PC-9 (cell line): ENCODE results near the gene STBD1. TPM values are rescaled to one million over a fixed set of nuclear protein-coding genes. Genes with fewer than 3 reads are reported as not detected.

Experiments used
- BruUV-seq: library from RNA; stranded (reverse); fragments of 400-500 nt; replicated peaks from 2 replicates; lab custom pipeline; 2021; lab: Mats Ljungman, UMichigan
- CTCF ChIA-PET: fragments of 300-600 bp; sonication (Branson Sonifier 250); formaldehyde crosslinking; loops from one replicate; lab custom pipeline; 2022; ENCODE audit warnings: antibody characterized with exemption; lab: Charles Lee
- POLR2A ChIA-PET: fragments of 300-600 bp; sonication (Branson Sonifier 250); formaldehyde crosslinking; loops from one replicate; lab custom pipeline; 2022; ENCODE audit warnings: antibody characterized with exemption; ENCODE audit not compliant: unreplicated experiment; lab: Charles Lee
- DNase-seq, 2 experiments: peaks; one replicate each; pipeline versions ENCODE4 v3.0.0 to v3.0.0-alpha.2; 2015 to 2022; ENCODE audit warnings: mixed read lengths in 1 of 2
- H2AFZ ChIP-seq: fragments of 200-600 bp; sonication (generic); 2 replicates; pipeline ENCODE4 v1.8.1; 2017; ENCODE audit warnings: antibody characterized with exemption
- H3F3A ChIP-seq: fragments of 200-600 bp; sonication (generic); 2 replicates; pipeline ENCODE4 v1.8.1; 2017; ENCODE audit warnings: antibody characterized with exemption, mild to moderate bottlenecking, low read depth; ENCODE audit not compliant: insufficient read depth
- H3K27ac ChIP-seq: fragments of 200-600 bp; sonication (generic); 2 replicates; pipeline ENCODE4 v1.6.1; 2016; ENCODE audit warnings: mixed run types
- H3K27me3 ChIP-seq: fragments of 200-600 bp; sonication (generic); 2 replicates; pipeline ENCODE4 v1.6.1; 2016; ENCODE audit warnings: low read depth, mixed run types; ENCODE audit not compliant: insufficient read depth
- H3K36me3 ChIP-seq: fragments of 200-600 bp; sonication (generic); 2 replicates; pipeline ENCODE4 v1.6.1; 2016; ENCODE audit warnings: low read depth, mixed run types
- H3K4me1 ChIP-seq: fragments of 200-600 bp; sonication (generic); replicated peaks from 2 replicates; pipeline ENCODE4 v1.6.1; 2016; ENCODE audit warnings: mixed run types; ENCODE audit not compliant: insufficient read depth
- H3K4me2 ChIP-seq: fragments of 200-600 bp; sonication (generic); 2 replicates; pipeline ENCODE4 v1.6.1; 2017; ENCODE audit warnings: mixed run types
- H3K4me3 ChIP-seq: fragments of 200-600 bp; sonication (generic); 2 replicates; pipeline ENCODE4 v1.6.1; 2016; ENCODE audit warnings: mixed run types
- H3K79me2 ChIP-seq: fragments of 200-600 bp; sonication (generic); 2 replicates; pipeline ENCODE4 v1.6.1; 2017; ENCODE audit warnings: low read depth, mixed run types
- H3K9me2 ChIP-seq: fragments of 200-600 bp; sonication (generic); 2 replicates; pipeline ENCODE4 v1.8.1; 2017; ENCODE audit warnings: mild to moderate bottlenecking; ENCODE audit not compliant: insufficient read depth
- H3K9me3 ChIP-seq: fragments of 200-600 bp; sonication (generic); 2 replicates; pipeline ENCODE4 v1.8.1; 2016; ENCODE audit warnings: low read depth; ENCODE audit not compliant: insufficient read depth
- H4K20me1 ChIP-seq: fragments of 200-600 bp; sonication (generic); 2 replicates; pipeline ENCODE4 v1.8.1; 2017; ENCODE audit not compliant: insufficient read depth
- CTCF ChIP-seq: fragments of 200-600 bp; sonication (generic); conservative IDR thresholded peaks from 2 replicates; pipeline ENCODE4 v1.6.1; 2017; ENCODE audit warnings: mixed run types, antibody characterized with exemption, mild to moderate bottlenecking, moderate library complexity
- EZH2 ChIP-seq: fragments of 200-600 bp; sonication (generic); IDR thresholded peaks from 2 replicates; pipeline ENCODE4 v1.8.0; 2017; ENCODE audit warnings: antibody characterized with exemption, low read depth
- intact Hi-C: fragments of 100-400 bp; cut with micrococcal nuclease; formaldehyde crosslinking; loops from one replicate; pipeline ENCODE4 v1.10.0; 2022; ENCODE audit not compliant: unreplicated experiment
- total RNA-seq: library from RNA; stranded (reverse); gene quantifications from 2 replicates; pipeline ENCODE4 v1.2.3, GENCODE V29; 2021

The STBD1 gene
- total RNA-seq, 1 experiment from 2014 or later, result 1.8 TPM

- Histone ChIP-seq H3K9me2 (no peaks in the 10 kb centered on the region), H3K79me2 (no peaks in the 10 kb centered on the region), H3K9me3 (no peaks in the 10 kb centered on the region), H3K27ac (no peak overlapping the region), H2AFZ (no peak overlapping the region), H3K4me2 (no peak overlapping the region), H3K4me3 (no peak overlapping the region), H3F3A (no peaks in the 10 kb centered on the region), H4K20me1 (no peaks in the 10 kb centered on the region), H3K36me3 (no peaks in the 10 kb centered on the region), H3K27me3 (no peaks in the 10 kb centered on the region), H3K4me1 (peaks cover 5% of the 10 kb centered on the region; the same call in 1 of the 2 replicates)
- intact Hi-C loops, result no loop called here
- ChIA-PET POLR2A (no interaction called here), CTCF (no interaction called here)
- BruUV-seq, result no TSS peak
- TF ChIP-seq CTCF (no peak), EZH2 (no peak)
- no peak for DNase-seq
These were observed 4.2 kb downstream of the STBD1 start for GRCh38 chr4:76310683-76311082.

- no TSS peak for BruUV-seq
- DNase-seq, result no peak
- Histone ChIP-seq H3K36me3 (no peaks in the 10 kb centered on the region), H3K79me2 (no peaks in the 10 kb centered on the region), H3K27me3 (no peaks in the 10 kb centered on the region), H3K4me1 (peaks cover 5% of the 10 kb centered on the region; the same call in 1 of the 2 replicates), H3K4me3 (no peak overlapping the region), H3F3A (no peaks in the 10 kb centered on the region), H4K20me1 (no peaks in the 10 kb centered on the region), H3K9me2 (no peaks in the 10 kb centered on the region), H3K4me2 (no peak overlapping the region), H2AFZ (no peak overlapping the region), H3K9me3 (0 out of 2 replicates have a peak, but pooled peaks cover 4% of the 10 kb centered on the region), H3K27ac (no peak overlapping the region)
- ChIA-PET CTCF (no interaction called here), POLR2A (no interaction called here)
- intact Hi-C loops, result no loop called here
- TF ChIP-seq EZH2 (no peak), CTCF (no peak)
These were observed 5.4 kb downstream of the STBD1 start for GRCh38 chr4:76311896-76312331.

- CTCF ChIA-PET, result no interaction called here
- intact Hi-C loops, result no loop called here
These were observed 5.9 kb downstream of the STBD1 start for GRCh38 chr4:76312457-76312856.

More at GRCh38 chr4:76312457-76312856, 5.9 kb downstream of the STBD1 start:
- H3K4me3 ChIP-seq, result no peak overlapping the region
- no peaks in the 10 kb centered on the region for H3F3A ChIP-seq
- no peaks in the 10 kb centered on the region for H4K20me1 ChIP-seq
- TF ChIP-seq EZH2 (no peak), CTCF (no peak)
- H3K9me3 ChIP-seq, result 0 out of 2 replicates have a peak, but pooled peaks cover 4% of the 10 kb centered on the region
- no peaks in the 10 kb centered on the region for H3K9me2 ChIP-seq
- H3K27me3 ChIP-seq, result no peaks in the 10 kb centered on the region
- no peak overlapping the region for H2AFZ ChIP-seq
- POLR2A ChIA-PET, result no interaction called here
- peaks cover 3% of the 10 kb centered on the region; the same call in 1 of the 2 replicates for H3K4me1 ChIP-seq
- H3K79me2 ChIP-seq, result no peaks in the 10 kb centered on the region
- no peak overlapping the region for H3K4me2 ChIP-seq
- H3K36me3 ChIP-seq, result no peaks in the 10 kb centered on the region
- BruUV-seq, result no TSS peak
- H3K27ac ChIP-seq, result no peak overlapping the region
- no peak for DNase-seq
